ENCODE data around the gene ARL2BP.

The ARL2BP gene

DNA sequence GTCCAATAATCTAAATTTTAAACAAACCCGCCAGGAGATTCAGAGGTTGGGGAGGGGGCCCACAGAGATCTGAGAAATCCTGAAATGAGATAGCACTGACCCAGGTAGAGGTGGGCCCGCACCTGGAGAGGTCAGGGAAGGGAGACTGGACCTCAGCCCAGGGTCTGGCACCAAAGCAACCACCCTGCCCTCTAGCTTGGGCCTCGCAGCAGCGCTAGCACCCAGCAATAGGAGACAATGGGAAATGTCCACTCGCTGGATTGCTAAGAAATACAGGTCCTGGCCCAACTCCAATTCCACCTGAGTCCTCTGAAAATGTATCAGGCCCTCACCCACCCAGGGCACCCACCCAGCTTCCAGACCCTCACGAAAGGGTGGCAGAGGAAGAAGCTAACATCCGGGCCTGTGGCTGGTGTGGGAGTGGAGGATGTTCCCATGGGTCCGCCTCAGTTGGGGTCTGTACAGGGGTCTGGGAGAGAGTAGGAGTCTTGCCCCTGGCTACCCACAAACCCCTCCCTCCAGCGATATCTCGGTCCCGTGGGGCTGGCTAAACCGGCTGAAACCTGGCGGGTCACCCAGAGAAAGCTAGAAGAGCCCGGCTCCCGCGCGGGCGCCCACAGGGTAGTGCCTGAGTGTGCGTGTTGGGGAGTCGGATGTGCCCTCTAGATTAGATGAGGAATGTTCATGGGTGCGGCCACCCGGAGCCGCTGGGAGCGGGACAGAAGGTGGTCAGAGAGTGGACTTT is 38.3 kb downstream of the ARL2BP start:
- DNase-seq (ENCODE audit: low read depth in 2 of 2), result no peak

DNA sequence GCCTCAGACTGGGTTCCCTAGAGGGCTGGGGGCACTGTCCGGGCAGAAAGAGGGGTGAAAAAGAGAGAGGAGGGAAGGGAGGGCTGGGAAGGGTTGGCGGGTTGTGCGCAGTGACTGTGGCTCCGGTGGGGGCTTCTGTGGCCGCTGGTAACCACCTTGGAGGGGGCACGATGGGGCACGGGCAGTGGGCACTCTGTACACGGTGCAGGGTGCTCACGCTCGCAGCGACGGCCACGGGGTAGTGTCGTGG is 38.8 kb downstream of the ARL2BP start:
- DNase-seq (ENCODE audit: low read depth in 2 of 2), result no peak

DNA sequence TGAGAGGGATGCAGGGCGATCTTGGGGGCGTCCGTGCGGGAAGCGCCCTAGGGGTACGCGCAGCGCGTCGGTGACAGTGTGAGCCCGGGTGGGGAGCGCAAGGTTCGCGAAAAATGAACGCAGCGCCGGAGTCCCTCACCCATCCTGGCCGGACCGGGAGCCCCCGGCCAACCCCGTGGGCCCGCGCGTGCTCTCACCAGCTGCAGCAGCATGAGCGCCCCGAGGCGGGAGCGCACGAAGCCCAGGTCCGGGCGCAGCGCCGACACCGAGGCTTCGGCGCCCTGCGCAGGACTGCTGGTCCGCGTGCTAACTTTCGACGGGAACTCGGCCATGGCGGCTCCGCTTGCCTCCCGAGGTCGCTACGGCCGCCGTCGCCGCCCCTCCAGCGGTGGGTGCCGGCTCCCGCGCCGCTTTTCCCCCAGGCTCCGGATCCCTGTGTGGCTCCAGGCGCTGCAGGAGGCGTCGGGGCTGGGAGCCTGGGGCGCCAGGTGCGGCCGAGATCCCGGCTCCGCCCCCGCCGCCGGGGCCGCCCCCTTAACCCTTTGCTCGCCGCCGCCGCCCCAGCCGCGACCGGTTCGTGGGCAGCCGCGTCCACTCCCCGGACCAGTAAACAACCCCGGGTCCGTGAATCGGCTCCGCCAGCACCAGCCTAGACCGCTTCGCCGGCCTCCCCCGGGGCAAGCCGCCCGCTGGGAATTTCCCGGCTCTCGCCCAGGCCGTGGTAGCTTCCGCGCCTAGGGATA is 39.3 kb downstream of the ARL2BP start, which contains the start of gene PLLP:
Gene PLLP (minus strand): TSS at position 464 of the 743 bp plus-strand sequence. CDS start 132 bp downstream, at position 332.
- no peak for DNase-seq (ENCODE audit: low read depth in 2 of 2)

DNA sequence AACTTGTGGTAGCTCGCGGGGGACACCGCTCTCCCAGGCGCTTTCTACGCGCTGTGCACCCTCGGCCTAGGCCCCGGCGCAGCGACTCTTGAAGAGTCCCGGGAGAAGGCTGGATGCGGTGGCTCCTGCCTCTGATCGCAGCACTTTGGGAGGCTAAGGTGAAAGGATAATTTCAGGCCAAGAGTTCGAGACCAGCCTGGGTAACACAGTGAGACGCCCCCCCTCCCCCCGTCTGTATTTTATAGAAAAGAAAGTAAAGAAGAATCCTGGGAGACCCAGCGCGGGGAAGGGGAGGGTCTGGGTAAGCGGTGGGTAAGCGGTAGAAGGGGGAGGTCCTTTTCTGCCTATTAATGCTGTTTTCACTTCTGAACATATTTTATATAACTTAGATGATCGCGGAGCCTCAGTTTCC is 39.9 kb downstream of the ARL2BP start:
- no peak for DNase-seq (ENCODE audit: low read depth in 2 of 2)

DNA sequence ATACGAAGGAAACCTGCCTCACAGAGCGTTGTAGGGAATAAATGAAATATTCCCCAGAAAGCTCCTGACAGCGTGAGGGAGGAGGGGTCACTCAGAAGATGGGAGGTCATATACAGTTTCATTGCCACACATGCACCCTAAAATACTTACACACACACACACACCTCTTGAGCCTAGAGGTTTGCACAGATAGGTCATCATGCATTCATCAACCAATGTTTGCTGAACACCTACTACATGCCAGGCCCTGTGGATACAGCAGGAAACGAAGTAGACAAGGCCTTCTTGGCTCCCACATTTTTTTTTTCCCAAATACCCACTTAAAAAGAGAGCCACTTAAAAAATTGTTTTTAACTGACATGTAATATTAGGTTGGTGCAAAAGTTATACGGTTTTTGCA is 40.3 kb downstream of the ARL2BP start:
- DNase-seq (ENCODE audit: low read depth in 2 of 2), result no peak

DNA sequence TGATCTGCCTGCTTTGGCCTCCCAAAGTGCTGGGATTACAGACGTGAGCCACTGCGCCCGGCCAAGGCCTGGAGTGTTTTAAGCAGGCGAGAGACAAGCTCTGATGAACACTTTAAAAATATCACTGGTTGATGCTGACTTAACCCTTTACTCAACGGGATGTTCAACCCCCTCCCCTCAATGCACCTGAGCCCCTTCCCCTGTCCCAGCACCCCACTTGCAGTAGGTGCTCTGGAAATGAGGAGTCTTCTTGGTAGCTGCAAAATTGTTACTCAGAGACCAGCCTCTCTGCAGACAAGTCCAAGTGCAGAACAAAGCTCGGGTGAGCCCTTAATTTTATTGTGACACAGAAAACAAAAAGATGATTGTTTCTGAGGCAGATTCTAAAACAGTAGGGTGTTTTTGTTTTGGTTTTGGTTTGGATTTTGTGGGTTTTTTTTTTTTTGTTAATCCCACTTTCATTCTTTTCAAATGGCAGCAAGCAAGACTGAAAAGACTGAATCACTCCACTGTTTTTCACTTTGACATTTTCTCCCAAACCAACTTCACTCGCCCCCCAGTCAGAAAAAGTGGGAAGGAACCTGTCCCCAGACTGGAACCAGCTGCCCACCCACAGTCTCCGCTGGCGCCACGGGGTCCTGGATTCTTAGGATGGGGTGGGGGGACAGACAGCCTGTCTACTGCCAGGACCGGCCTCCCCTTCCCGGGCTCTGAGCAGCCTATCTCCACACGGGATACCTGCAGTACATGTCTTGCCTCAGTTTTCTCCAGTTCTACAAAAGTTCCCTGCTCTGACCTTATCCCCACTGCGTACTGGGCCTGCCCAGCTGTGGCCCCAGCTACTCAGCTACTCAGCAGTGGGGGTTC is 44.6 kb downstream of the ARL2BP start:
- DNase-seq (ENCODE audit: low read depth in 2 of 2), result no peak

DNA sequence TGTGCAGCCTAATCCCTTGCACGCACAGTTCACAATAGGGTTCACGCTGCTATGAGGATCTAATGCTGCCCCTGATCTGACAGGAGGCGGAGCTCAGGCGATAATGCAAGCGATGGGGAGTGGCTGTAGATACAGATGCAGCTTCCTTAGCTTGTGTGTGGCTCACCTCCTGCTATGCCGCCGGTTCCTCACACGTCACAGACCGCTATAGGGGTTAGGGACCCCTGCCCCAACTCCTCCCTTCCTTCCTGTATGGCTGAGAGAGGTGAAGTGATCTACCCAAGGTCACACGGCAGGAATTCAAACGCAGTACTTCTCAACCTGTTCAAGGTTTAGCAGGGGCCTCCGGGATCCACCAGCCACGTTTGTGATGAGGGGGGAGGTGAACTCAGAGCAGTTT is 52.8 kb downstream of the ARL2BP start:
- DNase-seq (ENCODE audit: low read depth in 2 of 2), result peak in 1 of 2 donors; percentile 4

DNA sequence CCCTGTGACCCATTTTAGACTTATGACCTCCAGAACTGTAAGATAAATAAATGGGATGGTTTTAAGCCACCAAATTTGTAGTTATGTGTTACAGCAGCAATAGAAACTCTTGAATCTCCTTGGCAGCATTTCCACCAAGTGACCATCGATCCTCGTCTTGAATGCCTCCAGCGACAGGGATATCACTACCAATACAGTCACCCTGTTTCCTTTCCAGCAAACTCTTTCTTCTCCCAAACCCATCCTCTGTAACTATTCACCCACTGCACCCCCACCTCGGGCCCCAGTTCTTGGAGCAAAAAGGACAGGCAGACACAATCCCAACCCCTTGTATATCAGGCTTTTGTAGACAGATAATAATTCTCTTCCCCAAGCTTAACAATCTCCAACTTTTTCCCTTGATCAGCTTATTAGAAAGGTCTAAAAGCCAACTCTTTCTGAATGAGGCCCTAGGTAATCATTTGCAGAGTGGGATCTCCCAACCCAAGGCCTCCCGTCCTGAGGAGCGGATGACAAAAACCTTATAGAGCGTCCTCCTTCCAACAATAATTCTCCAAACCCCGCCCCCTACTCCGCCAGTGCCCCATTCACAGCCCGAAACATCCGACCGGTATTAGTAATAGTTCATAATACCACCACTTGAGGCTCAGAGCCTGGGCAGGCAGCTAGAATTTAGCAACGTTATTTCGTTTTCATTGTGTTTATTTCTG is 54.1 kb downstream of the ARL2BP start:
- DNase-seq (ENCODE audit: low read depth in 2 of 2), result peak in 1 of 2 donors; percentile 4

DNA sequence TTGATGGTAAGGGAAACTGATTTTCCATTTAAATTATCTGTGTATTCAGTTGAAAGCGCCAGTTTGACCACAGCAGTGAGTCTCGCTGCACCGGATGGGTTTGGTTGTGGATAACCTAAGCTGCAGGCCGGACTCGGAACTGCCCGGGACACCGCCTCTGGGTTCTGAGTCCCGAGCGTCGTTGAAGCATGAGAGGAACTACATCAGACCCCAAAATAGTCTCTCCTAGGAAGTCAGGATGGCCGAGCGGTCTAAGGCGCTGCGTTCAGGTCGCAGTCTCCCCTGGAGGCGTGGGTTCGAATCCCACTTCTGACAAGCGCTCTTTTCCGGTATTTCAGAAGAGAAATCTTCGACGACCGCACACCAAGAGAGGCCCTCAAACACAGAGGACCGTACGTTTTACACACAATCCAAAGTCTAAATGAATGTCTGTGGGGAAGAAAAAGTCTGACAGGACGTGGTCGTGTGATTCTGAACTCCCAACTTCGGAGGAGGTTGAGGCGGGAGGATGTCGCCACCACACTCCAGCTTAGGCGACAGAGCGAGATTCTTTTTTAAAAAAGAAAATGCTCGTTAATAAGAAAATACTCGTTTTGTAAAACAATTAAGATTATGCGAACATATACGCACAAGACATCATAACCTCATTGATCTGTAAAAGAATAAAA is 54.8 kb downstream of the ARL2BP start:
- peak; percentile 61 to 67 for DNase-seq (ENCODE audit: low read depth in 2 of 2)

DNA sequence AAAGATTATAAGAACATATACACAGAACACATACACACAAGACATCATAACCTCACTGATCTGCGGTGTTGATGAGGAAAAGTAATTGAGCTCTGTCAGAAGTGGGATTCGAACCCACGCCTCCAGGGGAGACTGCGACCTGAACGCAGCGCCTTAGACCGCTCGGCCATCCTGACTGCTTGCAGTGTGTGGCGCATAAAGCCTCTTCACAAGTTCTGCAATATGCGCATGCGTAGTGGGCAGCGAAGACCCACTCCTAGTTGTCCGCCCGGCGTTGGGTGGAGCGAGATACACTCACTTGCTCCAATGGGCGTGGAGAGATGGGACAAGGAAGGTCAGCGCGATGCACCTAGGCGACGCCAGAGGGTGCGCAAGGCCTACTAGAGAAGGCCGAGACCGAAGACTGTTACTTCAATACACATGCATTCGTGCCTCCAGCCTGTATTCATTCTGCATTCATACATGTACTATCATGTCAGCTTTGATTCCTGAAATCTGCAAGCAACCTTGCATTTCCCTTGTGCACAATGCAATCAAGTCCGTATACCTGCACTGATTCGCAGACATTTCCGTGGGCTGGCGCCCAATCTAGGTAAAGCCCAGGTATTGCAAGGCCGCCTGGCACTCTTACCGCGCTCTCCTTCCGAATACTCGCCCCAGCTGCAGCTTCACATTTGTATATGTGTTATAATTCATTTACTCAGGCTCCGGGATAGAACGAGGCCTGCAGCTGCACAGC is 55.5 kb downstream of the ARL2BP start:
- peak; percentile 99 for DNase-seq (ENCODE audit: low read depth in 2 of 2)

DNA sequence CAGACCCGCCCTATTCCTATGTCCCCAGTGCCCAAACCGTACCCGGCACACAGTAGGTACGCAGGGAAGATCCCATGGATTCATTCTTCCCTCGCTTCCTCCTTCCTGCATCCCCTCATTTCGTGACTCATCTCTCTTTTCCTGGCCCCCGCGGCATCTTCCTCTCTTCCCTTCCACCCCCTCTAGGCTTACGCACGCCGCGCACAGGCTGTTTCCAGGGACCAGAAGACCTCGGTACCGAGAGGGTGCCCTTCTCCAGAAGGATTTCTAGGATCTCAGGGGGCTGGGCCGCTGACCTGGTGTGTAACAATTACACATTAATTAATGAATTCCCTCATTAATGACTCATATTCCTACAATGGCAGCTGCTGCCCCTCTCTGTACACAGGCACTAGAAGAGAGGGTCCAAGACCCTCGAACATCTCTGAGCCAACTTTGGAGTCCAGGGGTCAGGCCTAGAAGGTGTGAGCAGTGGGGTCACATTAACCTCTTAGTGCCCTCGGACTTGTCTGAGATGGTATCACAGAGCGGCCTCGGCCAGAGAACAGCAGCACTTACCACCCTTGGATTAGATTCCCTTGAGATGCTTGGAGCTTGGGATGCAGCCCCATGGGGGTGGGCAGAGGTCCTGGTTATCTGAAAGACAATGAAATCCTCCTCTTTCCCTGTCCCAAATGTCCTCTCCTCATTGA is 56.2 kb downstream of the ARL2BP start:
- no peak for DNase-seq (ENCODE audit: low read depth in 2 of 2)
